Naive thymus-derived CD4-positive, alpha-beta T cell (primary cell): ENCODE results near the gene ID2. TPM values are rescaled to one million over a fixed set of nuclear protein-coding genes. Genes with fewer than 3 reads are reported as not detected.

ENCODE experiments used
- ATAC-seq: fragments of 150-1000 bp; cut with Tn5 transposase; 2 replicates; pipeline ENCODE4 v1.10.0; 2021; ENCODE audit warnings: mild to moderate bottlenecking, moderate library complexity
- CTCF ChIA-PET: fragments of 350-600 bp; sonication (Branson Sonifier 250); formaldehyde crosslinking; loops from one replicate; lab custom pipeline; 2021; ENCODE audit warnings: antibody characterized with exemption; lab: Charles Lee
- POLR2A ChIA-PET: fragments of 350-600 bp; sonication (Branson Sonifier 250); formaldehyde crosslinking; loops from one replicate; lab custom pipeline; 2021; ENCODE audit warnings: antibody characterized with exemption, inconsistent platforms; lab: Charles Lee
- DNase-seq, 9 donors: peaks; one replicate each; pipeline versions ENCODE4 v3.0.0 to v3.0.0-alpha.2; 2020 to 2022; ENCODE audit warnings: mixed read lengths in 1 of 9
- H3K27ac ChIP-seq: one replicate; pipeline ENCODE4 v1.7.0; 2013; ENCODE audit warnings: mild to moderate bottlenecking, low read depth, low read length, moderate library complexity
- H3K27me3 ChIP-seq, 2 donors: one replicate each; pipeline ENCODE4 v1.7.0; 2013; ENCODE audit warnings: low read length in 2 of 2, mild to moderate bottlenecking in 2 of 2, moderate library complexity in 2 of 2; ENCODE audit not compliant: control insufficient read depth in 2 of 2, insufficient read depth in 2 of 2
- H3K36me3 ChIP-seq, 3 experiments: 1 replicate in 2 of 3; 2 replicates in 1 of 3; pipeline ENCODE4 v1.7.0; 2013; ENCODE audit warnings: low read length in 3 of 3, mild to moderate bottlenecking in 3 of 3, moderate library complexity in 1 of 3; ENCODE audit not compliant: insufficient read depth in 3 of 3, control insufficient read depth in 2 of 3
- H3K4me1 ChIP-seq, 2 donors: one replicate each; pipeline ENCODE4 v1.7.0; 2013; ENCODE audit warnings: low read length in 2 of 2, mild to moderate bottlenecking in 2 of 2, moderate library complexity in 1 of 2; ENCODE audit not compliant: control insufficient read depth in 2 of 2, insufficient read depth in 2 of 2
- H3K4me3 ChIP-seq: 2 replicates; pipeline ENCODE4 v1.7.0; 2013; ENCODE audit warnings: mild to moderate bottlenecking, low read length
- H3K9me3 ChIP-seq, 3 experiments: 1 replicate in 2 of 3; 2 replicates in 1 of 3; pipeline ENCODE4 v1.7.0; 2013; ENCODE audit warnings: low read length in 3 of 3; ENCODE audit not compliant: control insufficient read depth in 2 of 3
- H3K27ac Mint-ChIP-seq, 9 donors: one replicate each; pipeline ENCODE4 v1.8.0; 2020 to 2022; ENCODE audit warnings: mixed read lengths in 9 of 9, mild to moderate bottlenecking in 8 of 9, moderate library complexity in 5 of 9, inconsistent platforms in 2 of 9
- H3K27me3 Mint-ChIP-seq, 5 donors: one replicate each; pipeline ENCODE4 v1.8.0; 2021 to 2022; ENCODE audit warnings: mixed read lengths in 5 of 5, mild to moderate bottlenecking in 1 of 5
- H3K36me3 Mint-ChIP-seq, 5 donors: one replicate each; pipeline ENCODE4 v1.8.0; 2020 to 2022; ENCODE audit warnings: mixed read lengths in 5 of 5, mild to moderate bottlenecking in 3 of 5, inconsistent platforms in 1 of 5
- H3K4me1 Mint-ChIP-seq, 7 donors: one replicate each; pipeline ENCODE4 v1.8.0; 2020 to 2022; ENCODE audit warnings: mixed read lengths in 7 of 7, mild to moderate bottlenecking in 3 of 7, inconsistent platforms in 1 of 7
- H3K4me3 Mint-ChIP-seq, 10 donors: one replicate each; pipeline ENCODE4 v1.8.0; 2020 to 2022; ENCODE audit warnings: mild to moderate bottlenecking in 10 of 10, mixed read lengths in 10 of 10, moderate library complexity in 6 of 10, inconsistent platforms in 2 of 10
- H3K9me3 Mint-ChIP-seq, 11 donors: one replicate each; pipeline ENCODE4 v1.8.0; 2020 to 2022; ENCODE audit warnings: mixed read lengths in 11 of 11, mild to moderate bottlenecking in 4 of 11, inconsistent platforms in 1 of 11, moderate library complexity in 1 of 11
- intact Hi-C, 2 donors: fragments of 100-400 bp; cut with micrococcal nuclease; formaldehyde crosslinking; loops; one replicate each; pipeline ENCODE4 v1.15.1; 2023
- polyA plus RNA-seq, 2 donors: library from polyadenylated mRNA; unstranded; fragments of 300-500 nt; fragmentation: Illumina TruSeq; gene quantifications; one replicate each; pipeline ENCODE4 v1.2.3, GENCODE V29; 2021
- total RNA-seq, 6 experiments: library from RNA in 5 of 6; stranded (reverse) in 5 of 6; gene quantifications; 1 replicate in 5 of 6; 2 replicates in 1 of 6; pipeline ENCODE4 v1.2.3 and lab custom pipeline; 2021 to 2026

The ID2 gene
- total and polyA plus RNA-seq, 7 experiments from 2014 or later, result 43.0 to 309 (median 177) TPM

DNA sequence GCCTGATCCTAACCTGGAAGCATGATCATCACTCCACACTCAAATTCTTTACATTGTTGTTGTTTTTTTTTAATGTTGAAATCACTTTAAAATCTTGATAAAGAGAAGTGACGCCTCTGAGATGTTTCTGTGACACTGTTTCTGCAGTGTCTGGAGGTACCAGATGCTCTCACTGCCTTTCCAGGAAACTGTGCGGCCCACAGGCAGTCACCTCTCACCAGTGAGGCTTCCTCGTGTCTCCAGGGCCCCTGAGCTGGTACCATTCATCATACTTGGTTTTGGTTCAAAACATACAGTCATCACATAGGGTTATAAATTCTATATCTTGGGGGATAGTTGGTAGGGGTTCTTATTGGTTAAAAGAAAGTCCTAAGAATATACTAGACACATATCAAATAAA, 10.1 kb upstream of the ID2 start:
- no peaks in the 10 kb centered on the region for H3K36me3 ChIP-seq
- H3K9me3 ChIP-seq, result peaks cover 0 to 31% (median 4%) of the 10 kb centered on the region in 3 experiments
- CTCF ChIA-PET, result no interaction called here
- Mint-ChIP-seq H3K4me3 (no peak overlapping the region), H3K4me1 (peaks cover 0 to 7% (median 0%) of the 10 kb centered on the region in 7 donors), H3K27ac (no peak overlapping the region), H3K9me3 (peaks cover 10 to 37% (median 20%) of the 10 kb centered on the region in 11 donors), H3K36me3 (peaks cover 0 to 18% (median 10%) of the 10 kb centered on the region in 5 donors), H3K27me3 (peaks cover 10 to 46% (median 27%) of the 10 kb centered on the region in 5 donors)
- no peak overlapping the region for H3K27ac ChIP-seq
- intact Hi-C loops, result no loop called here
- peaks cover 0 to under 1% of the 10 kb centered on the region in 2 donors for H3K27me3 ChIP-seq
- H3K4me1 ChIP-seq, result peaks cover 0 to 1% of the 10 kb centered on the region in 2 donors
- no peak for ATAC-seq
- POLR2A ChIA-PET, result no interaction called here
- no peak overlapping the region for H3K4me3 ChIP-seq
- no peak for DNase-seq

DNA sequence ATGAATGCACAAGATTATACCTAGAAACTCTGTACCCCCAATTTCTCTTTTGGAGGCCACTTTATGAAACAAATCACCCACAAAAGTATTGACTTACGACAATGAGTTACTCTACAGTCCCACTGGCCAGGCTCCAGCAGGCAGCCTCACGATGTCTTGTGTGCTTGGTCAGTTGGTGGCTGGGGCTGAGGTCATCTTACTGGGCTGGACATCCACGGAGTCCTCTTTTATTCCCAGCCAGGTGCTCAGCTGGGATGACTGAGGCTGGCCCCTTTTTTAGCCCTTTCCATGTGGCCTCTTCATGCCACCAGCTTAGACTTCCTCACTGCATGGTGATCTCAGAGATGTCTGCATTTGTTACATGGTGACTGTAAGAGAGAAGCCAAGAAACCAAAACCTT, 8.9 kb upstream of the ID2 start:
- intact Hi-C loops, result no loop called here
- ATAC-seq (no peak), DNase-seq (no peak)
- peaks cover 8 to 18% (median 9%) of the 10 kb centered on the region in 7 donors for H3K4me1 Mint-ChIP-seq
- Histone ChIP-seq H3K9me3 (peaks cover 0 to 31% (median 4%) of the 10 kb centered on the region in 3 experiments), H3K36me3 (no peaks in the 10 kb centered on the region), H3K27me3 (peaks cover 0 to 12% of the 10 kb centered on the region in 2 donors), H3K4me1 (peaks cover 6% of the 10 kb centered on the region in 2 donors), H3K27ac (no peak overlapping the region), H3K4me3 (no peak overlapping the region)
- ChIA-PET POLR2A (interaction anchor here (1.2 kb wide), 1 partner anchor 9 kb away, joined by 3 read pairs; no protein-coding TSS in a partner anchor), CTCF (interaction anchor here (0.6 kb wide), 1 partner anchor 9 kb away, joined by 3 read pairs; no protein-coding TSS in a partner anchor)
- H3K27me3 Mint-ChIP-seq, result peaks cover 19 to 58% (median 37%) of the 10 kb centered on the region in 5 donors
- no peak overlapping the region for H3K27ac Mint-ChIP-seq
- H3K9me3 Mint-ChIP-seq, result peaks cover 10 to 42% (median 23%) of the 10 kb centered on the region in 11 donors
- H3K36me3 Mint-ChIP-seq, result peaks cover 0 to 18% (median 10%) of the 10 kb centered on the region in 5 donors
- H3K4me3 Mint-ChIP-seq, result no peak overlapping the region

DNA sequence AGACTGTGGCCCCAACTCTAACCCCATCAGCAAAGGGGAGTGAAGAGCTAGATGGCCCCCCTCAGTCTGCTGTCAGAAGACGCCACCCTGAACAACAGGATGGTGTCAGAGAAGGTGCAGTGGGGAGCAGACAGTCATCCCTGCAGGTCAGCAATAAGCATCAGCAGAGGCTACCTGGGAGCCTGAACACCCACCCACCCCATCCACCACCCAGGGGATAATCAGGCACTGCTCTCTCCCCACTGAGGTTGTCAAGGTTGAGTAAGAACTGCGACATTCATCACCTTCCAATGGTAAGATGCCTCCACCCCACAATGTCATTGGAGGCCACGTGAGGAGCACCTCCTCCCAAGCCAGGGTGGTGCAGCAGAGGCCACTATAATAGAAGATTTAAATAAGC, 8.5 kb upstream of the ID2 start:
- Mint-ChIP-seq H3K36me3 (peaks cover 0 to 18% (median 10%) of the 10 kb centered on the region in 5 donors), H3K4me1 (peaks cover 10 to 22% (median 13%) of the 10 kb centered on the region in 7 donors), H3K27ac (no peak overlapping the region), H3K27me3 (peaks cover 22 to 62% (median 40%) of the 10 kb centered on the region in 5 donors), H3K9me3 (peaks cover 10 to 42% (median 23%) of the 10 kb centered on the region in 11 donors), H3K4me3 (no peak overlapping the region)
- H3K4me3 ChIP-seq, result no peak overlapping the region
- peaks cover 0 to 13% of the 10 kb centered on the region in 2 donors for H3K27me3 ChIP-seq
- no peak for ATAC-seq
- DNase-seq, result no peak
- ChIA-PET CTCF (interaction anchor here (0.6 kb wide), 1 partner anchor 9 kb away, joined by 3 read pairs; no protein-coding TSS in a partner anchor), POLR2A (interaction anchor here (1.2 kb wide), 1 partner anchor 9 kb away, joined by 3 read pairs; no protein-coding TSS in a partner anchor)
- peaks cover 0 to 31% (median 4%) of the 10 kb centered on the region in 3 experiments for H3K9me3 ChIP-seq
- peaks cover 6 to 9% of the 10 kb centered on the region in 2 donors for H3K4me1 ChIP-seq
- no peak overlapping the region for H3K27ac ChIP-seq
- no peaks in the 10 kb centered on the region for H3K36me3 ChIP-seq
- intact Hi-C loops, result no loop called here

DNA sequence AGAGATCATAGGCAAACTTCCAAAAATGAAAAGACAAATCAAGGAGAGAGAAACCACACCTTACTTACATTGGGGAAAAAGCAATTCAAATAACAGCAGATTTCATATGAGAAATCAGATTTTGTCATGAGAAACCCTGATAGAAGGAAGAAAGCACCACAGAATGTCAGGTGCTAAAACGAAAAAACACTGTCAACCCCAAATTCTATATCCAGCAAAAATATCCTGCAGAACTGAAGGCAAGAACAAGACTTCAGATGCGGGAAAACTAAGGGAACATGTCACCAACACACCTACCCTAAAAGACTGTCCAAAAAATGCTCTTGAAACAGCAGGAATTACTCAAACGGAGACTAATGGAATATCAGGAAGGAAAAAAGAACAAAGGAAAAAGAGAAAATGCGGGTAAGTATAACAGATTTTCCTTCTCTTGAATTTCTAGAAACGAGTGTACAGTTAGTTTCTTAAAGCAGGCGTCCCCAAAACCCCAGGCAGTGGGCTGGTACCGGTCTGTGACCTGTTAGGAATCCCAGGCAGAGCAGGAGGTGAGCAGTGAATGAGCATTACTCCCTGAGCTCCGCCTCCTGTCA, 7.3 kb upstream of the ID2 start:
- CTCF ChIA-PET, result no interaction called here
- intact Hi-C loops, result loop anchor here in 1 of 2 donors (5.0 kb wide), 1 partner anchor 197 kb away; no protein-coding TSS in a partner anchor
- no peak overlapping the region for H3K4me3 Mint-ChIP-seq

DNA sequence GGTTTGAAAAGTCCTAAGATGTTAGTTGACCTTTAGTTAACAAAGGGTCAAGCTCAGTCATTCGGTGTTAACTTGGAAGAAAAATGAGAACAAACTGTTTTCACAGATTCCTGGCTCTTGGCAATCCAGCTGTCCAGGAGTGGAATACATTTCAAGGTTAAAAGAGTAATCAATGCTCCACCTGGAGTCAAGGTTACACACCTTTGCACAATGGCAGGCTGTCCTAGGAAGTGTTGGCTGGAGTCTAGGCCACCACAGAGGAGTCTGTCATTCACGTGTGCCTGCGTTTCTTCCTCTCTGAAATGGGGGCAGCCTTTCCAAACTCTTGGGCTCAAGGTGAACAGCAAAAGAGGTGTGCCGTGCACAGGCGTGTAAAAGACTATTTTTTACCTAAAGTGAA, 6.3 kb upstream of the ID2 start:
- no peak overlapping the region for H3K27ac ChIP-seq
- CTCF ChIA-PET, result no interaction called here

More for the DNA sequence above, 7.3 kb upstream of the ID2 start:
- Histone ChIP-seq H3K4me1 (peaks cover 6 to 13% of the 10 kb centered on the region in 2 donors), H3K36me3 (no peaks in the 10 kb centered on the region), H3K27me3 (peaks cover 0 to 13% of the 10 kb centered on the region in 2 donors), H3K4me3 (no peak overlapping the region), H3K27ac (no peak overlapping the region), H3K9me3 (peaks cover 0 to 31% (median 4%) of the 10 kb centered on the region in 3 experiments)
- ATAC-seq, result no peak
- DNase-seq, result no peak
- Mint-ChIP-seq H3K36me3 (peaks cover 0 to 18% (median 10%) of the 10 kb centered on the region in 5 donors), H3K27ac (no peak overlapping the region), H3K9me3 (peaks cover 10 to 42% (median 23%) of the 10 kb centered on the region in 11 donors), H3K4me1 (peaks cover 13 to 26% (median 17%) of the 10 kb centered on the region in 7 donors), H3K27me3 (peaks cover 22 to 64% (median 43%) of the 10 kb centered on the region in 5 donors)
- POLR2A ChIA-PET, result no interaction called here

DNA sequence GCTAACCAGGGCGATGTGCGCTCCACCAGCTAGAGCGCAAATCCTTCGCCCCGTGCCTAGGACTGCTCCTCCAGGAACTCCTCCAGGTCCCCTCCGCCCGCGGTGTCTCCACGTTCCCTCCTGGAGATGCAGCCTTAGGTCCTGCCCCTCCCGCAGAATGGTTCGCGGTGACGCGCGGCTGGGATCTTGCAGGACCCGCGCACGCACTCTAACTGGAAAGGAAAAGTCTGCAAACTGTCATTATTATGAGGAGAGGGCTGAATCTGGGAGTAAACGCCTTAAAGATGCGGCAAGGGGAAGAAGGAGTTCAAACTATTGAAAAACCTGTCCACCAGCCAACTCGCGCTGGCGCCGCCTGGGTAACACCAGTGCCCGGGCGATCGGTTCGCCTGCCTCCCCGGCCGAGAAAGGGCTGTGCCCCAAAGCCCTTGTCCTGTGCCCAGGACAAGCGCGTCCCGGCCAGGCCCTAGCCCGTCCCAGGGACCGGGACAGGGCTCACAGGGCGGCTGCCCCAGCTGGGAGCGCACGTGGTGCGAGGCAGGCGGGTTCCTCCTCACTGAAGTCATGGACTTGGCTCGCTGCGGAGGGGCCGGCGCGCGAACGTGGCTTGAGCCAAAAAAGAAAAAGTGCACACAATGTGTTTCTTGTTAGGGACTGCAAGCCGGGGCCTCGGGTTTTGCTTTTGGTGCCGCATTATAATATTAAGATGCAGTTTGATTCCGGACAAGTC, 5.5 kb upstream of the ID2 start:
- CTCF ChIA-PET, result no interaction called here
- H3K9me3 ChIP-seq, result peaks cover 0 to 31% (median 4%) of the 10 kb centered on the region in 3 experiments
- POLR2A ChIA-PET, result interaction anchor here (1.1 kb wide), 1 partner anchor 12 kb away, joined by 3 read pairs; no protein-coding TSS in a partner anchor

More for the DNA sequence above, 6.3 kb upstream of the ID2 start:
- H3K27ac Mint-ChIP-seq, result no peak overlapping the region
- H3K4me1 ChIP-seq, result peaks cover 14 to 23% of the 10 kb centered on the region in 2 donors
- POLR2A ChIA-PET, result interaction anchor here (0.5 kb wide), 1 partner anchor 9 kb away, joined by 4 read pairs; no protein-coding TSS in a partner anchor
- no peaks in the 10 kb centered on the region for H3K36me3 ChIP-seq
- peaks cover 0 to 18% (median 10%) of the 10 kb centered on the region in 5 donors for H3K36me3 Mint-ChIP-seq
- H3K9me3 Mint-ChIP-seq, result peaks cover 10 to 42% (median 23%) of the 10 kb centered on the region in 11 donors
- no peak overlapping the region for H3K4me3 ChIP-seq
- ATAC-seq (no peak), DNase-seq (no peak)
- peaks cover 22 to 64% (median 48%) of the 10 kb centered on the region in 5 donors for H3K27me3 Mint-ChIP-seq
- H3K4me3 Mint-ChIP-seq, result peak overlapping the region in 1 of 10 donors; percentile 53
- peaks cover 0 to 31% (median 4%) of the 10 kb centered on the region in 3 experiments for H3K9me3 ChIP-seq
- H3K27me3 ChIP-seq, result peaks cover 0 to 21% of the 10 kb centered on the region in 2 donors
- intact Hi-C loops, result loop anchor here in 1 of 2 donors (5.0 kb wide), 1 partner anchor 198 kb away; no protein-coding TSS in a partner anchor
- H3K4me1 Mint-ChIP-seq, result peaks cover 18 to 33% (median 24%) of the 10 kb centered on the region in 7 donors

More for the DNA sequence above, 5.5 kb upstream of the ID2 start:
- Mint-ChIP-seq H3K4me3 (peak overlapping the region in 6 of 10 donors; percentile 16 to 80 (median 46)), H3K9me3 (peaks cover 10 to 42% (median 23%) of the 10 kb centered on the region in 11 donors), H3K4me1 (peaks cover 18 to 41% (median 30%) of the 10 kb centered on the region in 7 donors), H3K36me3 (peaks cover 0 to 18% (median 10%) of the 10 kb centered on the region in 5 donors), H3K27ac (no peak overlapping the region), H3K27me3 (peaks cover 19 to 58% (median 48%) of the 10 kb centered on the region in 5 donors)
- peaks cover 0 to 21% of the 10 kb centered on the region in 2 donors for H3K27me3 ChIP-seq
- H3K36me3 ChIP-seq, result no peaks in the 10 kb centered on the region
- H3K4me3 ChIP-seq, result no peak overlapping the region
- no peak for DNase-seq
- ATAC-seq, result no peak
- no peak overlapping the region for H3K27ac ChIP-seq
- peaks cover 14 to 24% of the 10 kb centered on the region in 2 donors for H3K4me1 ChIP-seq
- intact Hi-C loops, result loop anchor here in 1 of 2 donors (5.0 kb wide), 1 partner anchor 199 kb away; no protein-coding TSS in a partner anchor
